Measurements from ENCODE around the gene STOX2.

The STOX2 gene

DNA sequence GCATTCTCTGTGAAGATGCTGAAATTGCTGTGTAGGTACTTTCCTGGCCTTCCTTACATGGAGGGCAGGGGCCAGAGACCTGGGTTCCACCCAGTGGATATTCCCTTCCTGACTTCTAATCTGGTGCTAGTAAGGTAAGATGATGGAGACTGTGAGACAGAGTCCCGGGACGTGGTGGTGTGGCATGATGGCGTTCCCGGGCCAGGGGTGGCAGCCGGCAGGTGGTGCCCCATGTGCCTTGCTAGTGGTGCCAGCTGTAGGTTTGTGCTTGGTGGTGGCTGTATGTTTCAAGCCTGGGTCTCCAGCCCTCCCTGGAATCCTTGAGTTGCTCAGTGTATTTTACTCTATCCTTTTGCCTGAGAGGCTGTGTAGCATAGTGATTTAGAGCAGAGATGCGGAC is 10.9 kb downstream of the STOX2 start:
- Histone ChIP-seq H3K9me2 (ENCODE audit: low read depth, low read length) (no peaks in the 10 kb centered on the region), H3K79me2 (ENCODE audit: insufficient read depth, low read length) (no peaks in the 10 kb centered on the region), H3K9me3 (ENCODE audit: low read length) (no peaks in the 10 kb centered on the region), H3K4me3 (ENCODE audit: low read depth, low read length, poor library complexity, severe bottlenecking) (no peak overlapping the region), H3K36me3 (ENCODE audit: insufficient read depth, low read length) (no peaks in the 10 kb centered on the region), H4K20me1 (ENCODE audit: insufficient read depth, low read length) (no peaks in the 10 kb centered on the region), H3K4me2 (ENCODE audit: low read length) (no peak overlapping the region), H3K27me3 (ENCODE audit: insufficient read depth, low read length) (no peaks in the 10 kb centered on the region), H3K4me1 (ENCODE audit: insufficient read depth, low read length, severe bottlenecking) (no peaks in the 10 kb centered on the region), H3K27ac (ENCODE audit: low read depth, low read length, poor library complexity, severe bottlenecking) (no peak overlapping the region), H2AFZ (ENCODE audit: low read length) (no peak overlapping the region), H3K9ac (ENCODE audit: low read length) (no peak overlapping the region), H3F3A (ENCODE audit: insufficient read depth, low read length) (no peaks in the 10 kb centered on the region)
- TF ChIP-seq, protein P1, sequence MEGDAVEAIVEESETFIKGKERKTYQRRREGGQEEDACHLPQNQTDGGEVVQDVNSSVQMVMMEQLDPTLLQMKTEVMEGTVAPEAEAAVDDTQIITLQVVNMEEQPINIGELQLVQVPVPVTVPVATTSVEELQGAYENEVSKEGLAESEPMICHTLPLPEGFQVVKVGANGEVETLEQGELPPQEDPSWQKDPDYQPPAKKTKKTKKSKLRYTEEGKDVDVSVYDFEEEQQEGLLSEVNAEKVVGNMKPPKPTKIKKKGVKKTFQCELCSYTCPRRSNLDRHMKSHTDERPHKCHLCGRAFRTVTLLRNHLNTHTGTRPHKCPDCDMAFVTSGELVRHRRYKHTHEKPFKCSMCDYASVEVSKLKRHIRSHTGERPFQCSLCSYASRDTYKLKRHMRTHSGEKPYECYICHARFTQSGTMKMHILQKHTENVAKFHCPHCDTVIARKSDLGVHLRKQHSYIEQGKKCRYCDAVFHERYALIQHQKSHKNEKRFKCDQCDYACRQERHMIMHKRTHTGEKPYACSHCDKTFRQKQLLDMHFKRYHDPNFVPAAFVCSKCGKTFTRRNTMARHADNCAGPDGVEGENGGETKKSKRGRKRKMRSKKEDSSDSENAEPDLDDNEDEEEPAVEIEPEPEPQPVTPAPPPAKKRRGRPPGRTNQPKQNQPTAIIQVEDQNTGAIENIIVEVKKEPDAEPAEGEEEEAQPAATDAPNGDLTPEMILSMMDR (IDR thresholded peaks at IDR 0.05; ENCODE audit: low read length): no peak
- TF ChIP-seq EZH2 (IDR thresholded peaks at IDR 0.05; ENCODE audit: borderline replicate concordance, low read length): no peak

DNA sequence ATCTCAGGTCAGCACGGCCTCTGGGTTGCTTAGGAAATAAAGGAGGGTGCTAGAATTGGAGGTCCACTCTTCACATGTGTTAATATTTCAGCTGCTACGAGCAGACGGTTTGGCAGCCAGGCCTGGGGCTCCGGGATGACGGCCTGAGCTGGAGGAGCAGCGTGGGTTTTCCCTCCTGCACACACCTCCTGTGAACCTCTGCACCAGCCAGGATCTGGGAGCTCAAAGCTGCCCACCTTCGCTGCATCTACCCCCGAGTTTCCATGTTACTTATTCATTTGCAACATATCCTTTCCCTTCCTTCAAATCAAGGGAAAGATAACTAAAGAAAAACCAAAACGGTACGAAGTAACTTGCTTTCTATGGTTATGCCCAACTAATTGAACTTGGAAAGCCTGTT is 13.6 kb downstream of the STOX2 start:
- Histone ChIP-seq H3K9ac (ENCODE audit: low read length) (no peak overlapping the region), H3K9me3 (ENCODE audit: low read length) (no peaks in the 10 kb centered on the region), H3K4me2 (ENCODE audit: low read length) (no peak overlapping the region), H3K36me3 (ENCODE audit: insufficient read depth, low read length) (no peaks in the 10 kb centered on the region), H3K4me3 (ENCODE audit: low read depth, low read length, poor library complexity, severe bottlenecking) (no peak overlapping the region), H3F3A (ENCODE audit: insufficient read depth, low read length) (no peaks in the 10 kb centered on the region), H3K9me2 (ENCODE audit: low read depth, low read length) (no peaks in the 10 kb centered on the region), H2AFZ (ENCODE audit: low read length) (no peak overlapping the region), H3K27ac (ENCODE audit: low read depth, low read length, poor library complexity, severe bottlenecking) (no peak overlapping the region), H3K79me2 (ENCODE audit: insufficient read depth, low read length) (no peaks in the 10 kb centered on the region), H3K27me3 (ENCODE audit: insufficient read depth, low read length) (no peaks in the 10 kb centered on the region; the same call in 1 of the 2 replicates), H3K4me1 (ENCODE audit: insufficient read depth, low read length, severe bottlenecking) (no peaks in the 10 kb centered on the region), H4K20me1 (ENCODE audit: insufficient read depth, low read length) (no peaks in the 10 kb centered on the region)
- TF ChIP-seq EZH2 (IDR thresholded peaks at IDR 0.05; ENCODE audit: borderline replicate concordance, low read length): no peak
- TF ChIP-seq, protein P1 (IDR thresholded peaks at IDR 0.05; ENCODE audit: low read length): no peak

DNA sequence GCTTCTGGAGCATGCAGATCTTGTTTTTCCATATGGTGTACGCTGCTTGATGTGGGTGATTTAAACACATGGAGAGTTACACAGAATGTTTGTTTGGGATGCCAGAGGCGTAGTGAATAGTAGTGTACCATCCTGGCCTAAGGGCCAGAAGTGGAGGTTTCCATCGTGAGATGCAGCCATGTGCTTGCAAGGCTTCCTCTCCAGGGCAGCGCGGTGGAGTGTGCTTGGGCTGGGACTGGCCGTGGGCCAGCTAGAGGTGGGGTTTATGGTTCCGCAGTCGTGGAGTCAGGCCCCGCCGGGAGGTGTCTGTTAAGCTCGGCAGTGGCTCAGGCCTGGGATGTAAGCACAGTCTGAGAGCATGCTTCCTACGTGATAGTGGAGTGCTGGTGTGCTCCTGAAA is 14.0 kb downstream of the STOX2 start:
- Histone ChIP-seq H3K79me2 (ENCODE audit: insufficient read depth, low read length) (no peaks in the 10 kb centered on the region), H3K27me3 (ENCODE audit: insufficient read depth, low read length) (no peaks in the 10 kb centered on the region; the same call in 1 of the 2 replicates)

More for the DNA sequence above, 14.0 kb downstream of the STOX2 start:
- Histone ChIP-seq H3K9ac (ENCODE audit: low read length) (no peak overlapping the region), H3K9me2 (ENCODE audit: low read depth, low read length) (no peaks in the 10 kb centered on the region), H3K4me1 (ENCODE audit: insufficient read depth, low read length, severe bottlenecking) (no peaks in the 10 kb centered on the region), H3K9me3 (ENCODE audit: low read length) (no peaks in the 10 kb centered on the region), H2AFZ (ENCODE audit: low read length) (no peak overlapping the region), H3K36me3 (ENCODE audit: insufficient read depth, low read length) (no peaks in the 10 kb centered on the region), H3K27ac (ENCODE audit: low read depth, low read length, poor library complexity, severe bottlenecking) (no peak overlapping the region), H4K20me1 (ENCODE audit: insufficient read depth, low read length) (no peaks in the 10 kb centered on the region), H3F3A (ENCODE audit: insufficient read depth, low read length) (no peaks in the 10 kb centered on the region), H3K4me3 (ENCODE audit: low read depth, low read length, poor library complexity, severe bottlenecking) (no peak overlapping the region), H3K4me2 (ENCODE audit: low read length) (no peak overlapping the region)
- TF ChIP-seq, protein P1 (IDR thresholded peaks at IDR 0.05; ENCODE audit: low read length): no peak
- TF ChIP-seq EZH2 (IDR thresholded peaks at IDR 0.05; ENCODE audit: borderline replicate concordance, low read length): no peak

Measured in OCI-LY1 (cell line).